Natural killer cell (primary cell): ENCODE data around the gene RGS14. TPM values are rescaled to one million over a fixed set of nuclear protein-coding genes. Genes with fewer than 3 reads are reported as not detected.

Source experiments
- ATAC-seq, 3 donors: fragments of 150-1000 bp in 2 of 3; fragments of 200-7000 bp in 1 of 3; cut with Tn5 transposase; 1 replicate in 1 of 3; 2 replicates in 2 of 3; pipeline ENCODE4 v1.10.0; 2021; ENCODE audit warnings: mild to moderate bottlenecking in 2 of 3, moderate library complexity in 2 of 3
- DNase-seq, 2 donors: peaks; one replicate each; pipeline versions ENCODE4 v3.0.0 to v3.0.0-alpha.2; 2013 to 2021; ENCODE audit warnings: mixed read lengths in 1 of 2
- H3K27ac ChIP-seq: one replicate; pipeline ENCODE4 v1.5.1; 2013; ENCODE audit warnings: mild to moderate bottlenecking, low read length
- H3K27me3 ChIP-seq: one replicate; pipeline ENCODE4 v1.6.1; 2013; ENCODE audit warnings: low read length; ENCODE audit not compliant: control insufficient read depth, insufficient read depth
- H3K36me3 ChIP-seq: one replicate; pipeline ENCODE4 v1.6.1; 2013; ENCODE audit warnings: low read length; ENCODE audit not compliant: control insufficient read depth, insufficient read depth
- H3K4me1 ChIP-seq: one replicate; pipeline ENCODE4 v1.6.1; 2013; ENCODE audit warnings: low read length; ENCODE audit not compliant: control insufficient read depth, insufficient read depth
- H3K4me3 ChIP-seq: one replicate; pipeline ENCODE4 v1.5.1; 2013; ENCODE audit warnings: low read length
- H3K9me3 ChIP-seq: one replicate; pipeline ENCODE4 v1.6.1; 2013; ENCODE audit warnings: low read length; ENCODE audit not compliant: control insufficient read depth, insufficient read depth
- H3K27ac Mint-ChIP-seq, 2 donors: one replicate each; pipeline ENCODE4 v1.8.0; 2022; ENCODE audit warnings: mild to moderate bottlenecking in 2 of 2, mixed read lengths in 2 of 2, moderate library complexity in 1 of 2
- H3K27me3 Mint-ChIP-seq, 2 donors: one replicate each; pipeline ENCODE4 v1.8.0; 2022; ENCODE audit warnings: low read depth in 2 of 2, mixed read lengths in 2 of 2
- H3K36me3 Mint-ChIP-seq: one replicate; pipeline ENCODE4 v1.8.0; 2022; ENCODE audit warnings: mixed read lengths
- H3K4me1 Mint-ChIP-seq, 2 donors: one replicate each; pipeline ENCODE4 v1.8.0; 2022; ENCODE audit warnings: mixed read lengths in 2 of 2
- H3K4me3 Mint-ChIP-seq: one replicate; pipeline ENCODE4 v1.8.0; 2022; ENCODE audit warnings: mild to moderate bottlenecking, moderate library complexity, mixed read lengths
- H3K9me3 Mint-ChIP-seq, 2 donors: one replicate each; pipeline ENCODE4 v1.8.0; 2022; ENCODE audit warnings: mixed read lengths in 2 of 2
- WGBS: methylation state at CpG from one replicate; pipeline ENCODE4 v1.1.7; 2013; ENCODE audit warnings: missing lambda C conversion rate; ENCODE audit not compliant: insufficient coverage; 5-methylcytosine and 5-hydroxymethylcytosine counted together
- intact Hi-C: fragments of 100-400 bp; cut with micrococcal nuclease; formaldehyde crosslinking; loops from one replicate; pipeline ENCODE4 v1.14.2; 2022
- total RNA-seq, 4 donors: library from RNA; stranded (reverse); fragments of 120-200 nt in 1 of 4; gene quantifications; one replicate each; pipeline versions ENCODE4 v1.2.3 to v1.2.4, GENCODE V29; 2013 to 2022
- TF ChIP-seq, protein P1 (sequence below): fragments of 200-600 bp; IDR thresholded peaks from one replicate; pipeline ENCODE4 v1.8.0; 2022; ENCODE audit warnings: antibody characterized with exemption

The RGS14 gene
- total RNA-seq, 3 donors from 2014 or later (not counting 1 experiment from before 2014, with no cell fraction given): 57.3 to 87.0 (median 66.1) TPM

- 87% methylated on average over 13 of the region's 13 CpGs for WGBS
- no peaks in the 10 kb centered on the region for H3K27me3 ChIP-seq
- no peaks in the 10 kb centered on the region for H3K9me3 ChIP-seq
- peaks cover 41 to 53% of the 10 kb centered on the region in 2 donors for H3K4me1 Mint-ChIP-seq
- ATAC-seq (no peak), DNase-seq (no peak)
- intact Hi-C loops: loop anchor here (5.0 kb wide), 1 partner anchor 47 kb away; the partner anchor contains the start of gene RGS14
- H3K27ac ChIP-seq: no peak overlapping the region
- H3K27ac Mint-ChIP-seq: peak overlapping the region; percentile 68 to 87
- H3K9me3 Mint-ChIP-seq: no peaks in the 10 kb centered on the region
- TF ChIP-seq, protein P1, sequence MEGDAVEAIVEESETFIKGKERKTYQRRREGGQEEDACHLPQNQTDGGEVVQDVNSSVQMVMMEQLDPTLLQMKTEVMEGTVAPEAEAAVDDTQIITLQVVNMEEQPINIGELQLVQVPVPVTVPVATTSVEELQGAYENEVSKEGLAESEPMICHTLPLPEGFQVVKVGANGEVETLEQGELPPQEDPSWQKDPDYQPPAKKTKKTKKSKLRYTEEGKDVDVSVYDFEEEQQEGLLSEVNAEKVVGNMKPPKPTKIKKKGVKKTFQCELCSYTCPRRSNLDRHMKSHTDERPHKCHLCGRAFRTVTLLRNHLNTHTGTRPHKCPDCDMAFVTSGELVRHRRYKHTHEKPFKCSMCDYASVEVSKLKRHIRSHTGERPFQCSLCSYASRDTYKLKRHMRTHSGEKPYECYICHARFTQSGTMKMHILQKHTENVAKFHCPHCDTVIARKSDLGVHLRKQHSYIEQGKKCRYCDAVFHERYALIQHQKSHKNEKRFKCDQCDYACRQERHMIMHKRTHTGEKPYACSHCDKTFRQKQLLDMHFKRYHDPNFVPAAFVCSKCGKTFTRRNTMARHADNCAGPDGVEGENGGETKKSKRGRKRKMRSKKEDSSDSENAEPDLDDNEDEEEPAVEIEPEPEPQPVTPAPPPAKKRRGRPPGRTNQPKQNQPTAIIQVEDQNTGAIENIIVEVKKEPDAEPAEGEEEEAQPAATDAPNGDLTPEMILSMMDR: no peak
- no peak overlapping the region for H3K4me3 ChIP-seq
- H3K4me3 Mint-ChIP-seq: peak overlapping the region; percentile 91
- no peaks in the 10 kb centered on the region for H3K36me3 Mint-ChIP-seq
- no peaks in the 10 kb centered on the region for H3K27me3 Mint-ChIP-seq
- H3K4me1 ChIP-seq: peaks cover 77% of the 10 kb centered on the region
- H3K36me3 ChIP-seq: peaks cover 20% of the 10 kb centered on the region
These were observed 47.4 kb upstream of the RGS14 start for GRCh38 chr5:177310332-177310731.

DNA sequence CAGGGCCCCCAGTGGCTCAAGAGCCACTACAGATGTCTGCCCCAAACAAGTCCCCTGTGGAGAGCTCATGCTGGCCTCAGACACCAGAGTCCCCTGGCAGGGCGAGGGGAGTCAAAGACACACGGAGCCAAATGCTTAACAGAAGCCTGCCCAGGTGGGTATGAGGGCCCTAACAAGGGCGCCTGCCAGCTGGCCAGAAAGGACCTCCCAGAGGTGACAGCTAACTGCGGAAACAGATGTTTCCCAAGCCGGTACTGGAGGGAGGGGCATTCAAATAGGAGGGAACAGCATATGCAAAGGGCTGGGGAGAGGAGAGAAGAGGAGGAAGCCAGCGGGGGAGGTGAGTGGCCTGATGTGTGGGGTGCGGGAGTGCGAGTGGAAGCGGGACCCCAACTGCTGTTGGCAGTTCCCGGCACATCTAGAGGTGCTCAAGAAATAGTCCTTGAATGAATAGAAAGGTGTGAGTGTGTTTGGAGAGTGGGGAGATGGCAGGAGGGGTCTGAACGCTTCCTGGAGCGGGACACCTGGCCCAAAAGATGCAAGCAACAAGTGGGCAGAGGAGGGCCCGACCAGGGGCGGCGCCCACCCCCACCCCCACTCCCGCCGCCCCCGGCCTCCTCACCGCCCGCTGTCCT is 46.9 kb upstream of the RGS14 start:
- Histone ChIP-seq H3K27me3 (no peaks in the 10 kb centered on the region), H3K36me3 (peaks cover 15% of the 10 kb centered on the region), H3K4me1 (peaks cover 72% of the 10 kb centered on the region), H3K4me3 (peak overlapping the region; percentile 51), H3K27ac (no peak overlapping the region), H3K9me3 (no peaks in the 10 kb centered on the region)
- peak overlapping the region; percentile 68 to 87 for H3K27ac Mint-ChIP-seq
- ATAC-seq (no peak), DNase-seq (peak in 1 of 2 donors; percentile 46)
- TF ChIP-seq, protein P1: no peak
- no peaks in the 10 kb centered on the region for H3K9me3 Mint-ChIP-seq
- peaks cover 36 to 48% of the 10 kb centered on the region in 2 donors for H3K4me1 Mint-ChIP-seq
- peak overlapping the region; percentile 91 for H3K4me3 Mint-ChIP-seq
- intact Hi-C loops: loop anchor here (5.0 kb wide), 1 partner anchor 46 kb away; the partner anchor contains the start of gene RGS14
- no peaks in the 10 kb centered on the region for H3K27me3 Mint-ChIP-seq
- 9% methylated on average over 16 of the region's 20 CpGs for WGBS
- no peaks in the 10 kb centered on the region for H3K36me3 Mint-ChIP-seq

- Mint-ChIP-seq H3K9me3 (no peaks in the 10 kb centered on the region), H3K27ac (peak overlapping the region in 1 of 2 donors; percentile 87), H3K4me1 (peaks cover 34 to 45% of the 10 kb centered on the region in 2 donors), H3K27me3 (no peaks in the 10 kb centered on the region), H3K4me3 (peak overlapping the region; percentile 86), H3K36me3 (no peaks in the 10 kb centered on the region)
- TF ChIP-seq, protein P1: no peak
- Histone ChIP-seq H3K4me1 (peaks cover 67% of the 10 kb centered on the region), H3K9me3 (no peaks in the 10 kb centered on the region), H3K27me3 (no peaks in the 10 kb centered on the region), H3K27ac (no peak overlapping the region), H3K4me3 (peak overlapping the region; percentile 51), H3K36me3 (peaks cover 11% of the 10 kb centered on the region)
- ATAC-seq (no peak), DNase-seq (no peak)
- intact Hi-C loops: loop anchor here (5.0 kb wide), 1 partner anchor 46 kb away; the partner anchor contains the start of gene RGS14
- WGBS: under 1% methylated on average over 23 of the region's 23 CpGs
These were observed 46.4 kb upstream of the RGS14 start for GRCh38 chr5:177311392-177311722.
